Measurements from ENCODE around the gene ADORA2B. TPM values are rescaled to one million over a fixed set of nuclear protein-coding genes. Genes with fewer than 3 reads are reported as not detected.
A peak's percentile ranks its signal among the peaks of the same experiment; 100 is the strongest.

The ADORA2B gene
- total and polyA plus RNA-seq, 4 experiments from 2014 or later: 0.23 to 1.8 (median 0.41) TPM

- Mint-ChIP-seq H3K4me1 (peaks cover 5 to 10% (median 7%) of the 10 kb centered on the region in 4 donors), H3K4me3 (peak overlapping the region in 4 of 8 donors; percentile 10 to 45 (median 21)), H3K27me3 (peaks cover 21 to 27% of the 10 kb centered on the region in 2 donors), H3K36me3 (no peaks in the 10 kb centered on the region), H3K27ac (no peak overlapping the region), H3K9me3 (no peaks in the 10 kb centered on the region)
- Histone ChIP-seq H3K36me3 (ENCODE audit: insufficient read depth, low read length) (no peaks in the 10 kb centered on the region), H3K27me3 (ENCODE audit: insufficient read depth, low read length) (peaks cover 5% of the 10 kb centered on the region), H3K4me1 (ENCODE audit: insufficient read depth, low read length) (peaks cover 6% of the 10 kb centered on the region), H3K4me3 (ENCODE audit: low read length in 2 of 2) (no peak overlapping the region), H3K27ac (ENCODE audit: low read depth, low read length) (no peak overlapping the region), H3K9me3 (ENCODE audit: control insufficient read depth in 1 of 2, low read length in 2 of 2) (no peaks in the 10 kb centered on the region)
- CTCF ChIA-PET (ENCODE audit: partially characterized antibody): interaction anchor here (0.9 kb wide), 1 partner anchor 12 kb away, joined by 3 read pairs; no protein-coding TSS in a partner anchor
- intact Hi-C loops (cut with micrococcal nuclease): no loop called here
- DNase-seq: no peak
- POLR2A ChIA-PET (ENCODE audit: partially characterized antibody): interaction anchor here (0.6 kb wide), 1 partner anchor 19 kb away, joined by 3 read pairs; no protein-coding TSS in a partner anchor
Measured at GRCh38 chr17:15946611-15947120, 1.7 kb downstream of the ADORA2B start.

DNA sequence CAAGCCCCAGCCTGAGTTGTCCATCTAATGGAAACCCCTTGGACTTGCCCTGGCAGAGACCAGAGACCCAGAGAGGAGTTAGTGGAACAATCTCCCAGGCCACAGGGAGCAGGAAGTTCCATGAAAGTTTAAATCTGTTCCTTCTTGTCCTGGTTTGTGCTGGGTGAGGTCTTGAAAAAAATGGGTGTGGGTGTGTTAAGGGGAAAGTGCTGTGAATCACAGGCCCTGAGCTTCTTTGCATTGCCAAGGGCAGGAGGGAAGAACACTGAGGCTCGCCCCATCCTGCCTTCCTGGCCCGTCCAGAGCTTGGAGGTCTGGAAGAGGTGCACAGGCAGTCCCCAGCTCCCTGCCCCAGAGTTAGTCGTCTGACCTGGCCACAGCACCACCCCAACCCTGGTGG lies 2.3 kb downstream of the ADORA2B start:
- CTCF ChIA-PET (ENCODE audit: partially characterized antibody): no interaction called here
- DNase-seq: no peak
- H3K9me3 Mint-ChIP-seq: no peaks in the 10 kb centered on the region
- Histone ChIP-seq H3K27ac (ENCODE audit: low read depth, low read length) (no peak overlapping the region), H3K4me1 (ENCODE audit: insufficient read depth, low read length) (peaks cover 6% of the 10 kb centered on the region), H3K36me3 (ENCODE audit: insufficient read depth, low read length) (no peaks in the 10 kb centered on the region), H3K4me3 (ENCODE audit: low read length in 2 of 2) (no peak overlapping the region), H3K27me3 (ENCODE audit: insufficient read depth, low read length) (peaks cover 5% of the 10 kb centered on the region), H3K9me3 (ENCODE audit: control insufficient read depth in 1 of 2, low read length in 2 of 2) (no peaks in the 10 kb centered on the region)
- POLR2A ChIA-PET (ENCODE audit: partially characterized antibody): no interaction called here
- H3K27me3 Mint-ChIP-seq: peaks cover 17 to 27% of the 10 kb centered on the region in 2 donors
- intact Hi-C loops (cut with micrococcal nuclease): no loop called here
- no peaks in the 10 kb centered on the region for H3K36me3 Mint-ChIP-seq
- H3K4me3 Mint-ChIP-seq: peak overlapping the region in 2 of 8 donors; percentile 29 to 51
- H3K4me1 Mint-ChIP-seq: peaks cover 5 to 10% (median 7%) of the 10 kb centered on the region in 4 donors
- no peak overlapping the region for H3K27ac Mint-ChIP-seq

DNA sequence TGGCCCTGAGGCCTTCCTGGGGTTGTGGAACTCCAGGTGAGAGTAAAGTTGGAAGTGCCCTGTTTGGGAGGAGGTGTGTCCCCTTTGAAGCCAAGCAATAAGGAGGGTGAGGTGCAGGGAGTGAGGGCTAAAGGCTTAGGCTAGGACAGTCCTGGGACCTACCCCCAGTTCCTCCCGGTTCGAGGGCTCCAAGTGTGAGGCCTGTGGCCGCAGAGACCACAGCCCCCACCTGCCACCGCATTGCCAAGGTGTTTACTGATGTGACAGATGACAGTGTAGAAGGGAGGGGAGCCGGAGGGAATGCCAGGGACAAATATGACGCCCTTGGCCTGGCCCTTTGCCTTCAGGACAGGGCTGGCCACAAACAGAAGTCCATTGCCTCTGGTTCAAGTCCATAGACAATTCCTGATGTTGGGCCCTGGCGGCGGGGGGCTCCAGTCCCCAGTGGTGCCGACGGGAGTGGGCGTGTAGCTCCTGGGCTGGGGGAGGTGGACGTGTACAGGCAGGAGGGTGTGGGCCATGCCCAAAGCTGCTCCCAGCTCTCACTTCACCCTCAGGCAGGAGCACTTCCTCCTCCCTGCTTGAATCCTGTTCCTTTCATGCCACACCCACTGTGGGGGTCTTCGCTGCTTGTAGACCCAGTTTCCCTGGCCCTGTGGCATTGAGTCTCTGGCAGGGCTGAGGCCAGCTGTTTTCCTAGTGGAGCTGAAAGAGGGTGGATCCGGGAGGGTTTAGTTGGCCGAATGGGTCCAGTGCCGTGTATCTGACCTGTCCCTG lies 3.2 kb downstream of the ADORA2B start:
- H3K4me1 ChIP-seq (ENCODE audit: insufficient read depth, low read length): peaks cover 6% of the 10 kb centered on the region
- Mint-ChIP-seq H3K4me3 (peak overlapping the region in 1 of 8 donors; percentile 4), H3K36me3 (no peaks in the 10 kb centered on the region), H3K27me3 (peaks cover 17 to 24% of the 10 kb centered on the region in 2 donors), H3K9me3 (no peaks in the 10 kb centered on the region), H3K27ac (no peak overlapping the region), H3K4me1 (peaks cover 5 to 10% (median 7%) of the 10 kb centered on the region in 4 donors)
- ChIA-PET POLR2A (ENCODE audit: partially characterized antibody) (interaction anchor here (1.5 kb wide), 1 partner anchor 11 kb away, joined by 3 read pairs; no protein-coding TSS in a partner anchor), CTCF (ENCODE audit: partially characterized antibody) (interaction anchor here (1.9 kb wide), 1 partner anchor 17 kb away, joined by 4 read pairs; no protein-coding TSS in a partner anchor)
- H3K4me3 ChIP-seq (ENCODE audit: low read length in 2 of 2): no peak overlapping the region
- no peak overlapping the region for H3K27ac ChIP-seq (ENCODE audit: low read depth, low read length)
- peaks cover 5% of the 10 kb centered on the region for H3K27me3 ChIP-seq (ENCODE audit: insufficient read depth, low read length)
- no peaks in the 10 kb centered on the region for H3K9me3 ChIP-seq (ENCODE audit: control insufficient read depth in 1 of 2, low read length in 2 of 2)
- no peak for DNase-seq
- intact Hi-C loops (cut with micrococcal nuclease): no loop called here
- H3K36me3 ChIP-seq (ENCODE audit: insufficient read depth, low read length): no peaks in the 10 kb centered on the region

DNA sequence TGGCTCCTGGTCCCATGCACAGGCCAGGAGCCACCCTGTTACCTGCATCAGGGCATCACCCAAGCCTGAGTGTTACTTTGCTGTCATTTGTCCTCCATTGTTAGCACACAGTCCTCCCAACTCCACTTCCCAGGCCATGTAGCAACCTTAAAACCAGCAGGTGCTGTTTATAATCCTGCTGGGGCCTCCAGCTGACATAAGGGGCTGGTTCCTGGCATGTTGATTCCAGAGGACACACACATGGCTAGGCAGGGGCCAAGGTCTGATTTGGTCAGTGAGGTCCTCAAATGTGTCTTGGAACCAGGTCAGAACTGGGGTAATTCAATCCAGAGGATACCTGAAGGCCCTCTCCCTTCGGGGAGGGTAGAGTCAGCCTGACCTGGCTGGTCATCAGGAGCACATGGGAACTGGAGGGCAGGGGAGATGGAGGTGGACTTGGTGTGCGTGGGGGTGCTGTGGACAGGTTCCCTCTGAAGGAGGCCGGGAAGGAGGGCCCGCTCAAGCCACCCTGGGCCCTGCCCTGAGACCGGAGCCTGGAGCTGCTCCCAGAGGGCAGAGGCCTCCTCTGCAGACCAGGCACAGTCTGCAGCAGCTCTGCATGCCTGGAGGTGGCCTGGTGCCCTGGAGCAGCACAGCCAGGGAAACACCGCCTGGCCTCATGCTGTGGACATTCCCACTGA lies 6.6 kb downstream of the ADORA2B start:
- H3K4me1 ChIP-seq (ENCODE audit: insufficient read depth, low read length): no peaks in the 10 kb centered on the region
- intact Hi-C loops (cut with micrococcal nuclease): no loop called here
- Mint-ChIP-seq H3K9me3 (no peaks in the 10 kb centered on the region), H3K4me1 (no peaks in the 10 kb centered on the region), H3K36me3 (no peaks in the 10 kb centered on the region), H3K27me3 (peaks cover 2 to 9% of the 10 kb centered on the region in 2 donors), H3K27ac (no peak overlapping the region), H3K4me3 (no peak overlapping the region)
- H3K9me3 ChIP-seq (ENCODE audit: control insufficient read depth in 1 of 2, low read length in 2 of 2): no peaks in the 10 kb centered on the region
- H3K36me3 ChIP-seq (ENCODE audit: insufficient read depth, low read length): no peaks in the 10 kb centered on the region
- CTCF ChIA-PET (ENCODE audit: partially characterized antibody): no interaction called here
- no peak overlapping the region for H3K27ac ChIP-seq (ENCODE audit: low read depth, low read length)
- DNase-seq: no peak
- no peaks in the 10 kb centered on the region for H3K27me3 ChIP-seq (ENCODE audit: insufficient read depth, low read length)
- H3K4me3 ChIP-seq (ENCODE audit: low read length in 2 of 2): no peak overlapping the region
- POLR2A ChIA-PET (ENCODE audit: partially characterized antibody): no interaction called here

DNA sequence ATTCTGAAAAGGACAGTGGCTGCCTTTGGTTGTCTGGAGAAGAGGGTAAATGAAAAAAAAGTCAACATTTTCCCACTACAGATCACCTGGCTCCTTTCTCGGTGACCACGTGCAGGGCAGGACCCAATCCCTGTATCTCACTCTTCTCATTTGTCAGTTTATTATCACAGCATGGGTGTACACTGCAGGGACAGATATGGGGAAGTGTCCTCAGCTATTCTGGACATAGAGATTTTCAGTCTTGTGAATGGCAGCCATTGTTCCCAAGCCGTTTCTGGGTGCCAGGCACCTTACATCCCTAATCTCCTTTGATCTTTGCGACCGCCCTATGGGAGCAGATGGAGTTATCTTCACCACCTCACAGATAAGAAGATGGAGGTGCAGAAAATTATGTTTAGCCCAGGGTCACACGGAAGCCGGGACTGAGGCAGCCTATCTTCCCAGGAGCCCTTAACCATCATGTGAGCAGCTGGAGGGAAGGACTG lies 7.2 kb downstream of the ADORA2B start:
- ChIA-PET CTCF (ENCODE audit: partially characterized antibody) (no interaction called here), POLR2A (ENCODE audit: partially characterized antibody) (no interaction called here)
- Histone ChIP-seq H3K9me3 (ENCODE audit: control insufficient read depth in 1 of 2, low read length in 2 of 2) (no peaks in the 10 kb centered on the region), H3K4me3 (ENCODE audit: low read length in 2 of 2) (no peak overlapping the region), H3K27ac (ENCODE audit: low read depth, low read length) (no peak overlapping the region), H3K36me3 (ENCODE audit: insufficient read depth, low read length) (no peaks in the 10 kb centered on the region), H3K27me3 (ENCODE audit: insufficient read depth, low read length) (no peaks in the 10 kb centered on the region), H3K4me1 (ENCODE audit: insufficient read depth, low read length) (no peaks in the 10 kb centered on the region)
- peaks cover 0 to under 1% (median under 1%) of the 10 kb centered on the region in 4 donors for H3K4me1 Mint-ChIP-seq
- no peaks in the 10 kb centered on the region for H3K9me3 Mint-ChIP-seq
- intact Hi-C loops (cut with micrococcal nuclease): no loop called here
- no peak for DNase-seq
- no peaks in the 10 kb centered on the region for H3K36me3 Mint-ChIP-seq
- peaks cover 2 to 3% of the 10 kb centered on the region in 2 donors for H3K27me3 Mint-ChIP-seq
- H3K4me3 Mint-ChIP-seq: no peak overlapping the region
- H3K27ac Mint-ChIP-seq: no peak overlapping the region

DNA sequence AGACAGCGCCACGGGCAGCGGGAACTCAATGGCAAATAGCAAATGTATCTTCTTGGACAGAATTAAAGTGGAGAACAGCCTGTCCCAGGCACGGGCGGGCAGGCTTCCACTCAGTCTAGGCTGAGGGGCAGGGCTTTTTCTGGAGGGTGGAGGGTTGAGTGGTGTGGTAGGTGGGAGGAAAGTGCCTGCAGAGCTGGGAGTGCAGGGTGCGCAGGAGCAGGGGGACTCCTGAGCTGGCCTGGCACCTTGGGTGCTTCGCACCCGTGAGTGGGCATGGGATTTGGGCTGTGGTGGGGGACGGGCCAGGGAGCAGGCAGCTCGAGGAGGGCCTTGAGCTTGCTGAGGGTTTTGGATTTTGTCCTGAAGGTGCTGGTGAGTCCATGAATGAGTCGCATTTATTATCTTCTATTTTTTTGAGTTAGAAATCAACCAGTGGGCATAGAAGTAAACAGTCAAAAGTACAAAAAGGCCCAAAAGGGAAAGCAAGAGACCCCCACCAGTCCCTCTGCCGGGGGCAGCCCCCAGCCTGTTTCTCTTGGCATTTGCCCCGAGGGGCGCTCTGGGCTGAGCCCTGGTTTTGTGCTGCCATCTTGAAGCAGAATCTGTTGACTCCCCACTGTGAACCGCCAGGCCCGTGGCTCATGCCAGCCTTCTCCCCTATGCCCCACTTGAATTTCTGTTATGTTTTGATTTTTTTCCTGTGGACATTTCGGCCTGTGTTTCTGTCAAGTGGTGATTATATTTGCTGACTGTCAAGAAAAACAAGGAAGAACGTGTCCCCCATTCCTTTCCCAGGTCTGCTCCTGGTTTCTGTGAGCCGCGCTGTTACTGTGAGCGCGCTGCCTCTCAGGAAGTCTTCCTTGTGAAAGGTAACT lies 8.2 kb downstream of the ADORA2B start:
- peaks cover 0 to 2% (median 0%) of the 10 kb centered on the region in 8 donors for H3K9me3 Mint-ChIP-seq
- peaks cover under 1 to 8% (median 3%) of the 10 kb centered on the region in 4 donors for H3K4me1 Mint-ChIP-seq
- no peaks in the 10 kb centered on the region for H3K27me3 ChIP-seq (ENCODE audit: insufficient read depth, low read length)
- H3K27me3 Mint-ChIP-seq: peaks cover 0 to 3% of the 10 kb centered on the region in 2 donors
- POLR2A ChIA-PET (ENCODE audit: partially characterized antibody): no interaction called here
- no peaks in the 10 kb centered on the region for H3K36me3 Mint-ChIP-seq
- H3K4me1 ChIP-seq (ENCODE audit: insufficient read depth, low read length): no peaks in the 10 kb centered on the region
- intact Hi-C loops (cut with micrococcal nuclease): no loop called here
- no peak overlapping the region for H3K4me3 Mint-ChIP-seq
- no peaks in the 10 kb centered on the region for H3K36me3 ChIP-seq (ENCODE audit: insufficient read depth, low read length)
- no peak overlapping the region for H3K4me3 ChIP-seq (ENCODE audit: low read length in 2 of 2)
- no peaks in the 10 kb centered on the region for H3K9me3 ChIP-seq (ENCODE audit: control insufficient read depth in 1 of 2, low read length in 2 of 2)
- H3K27ac ChIP-seq (ENCODE audit: low read depth, low read length): no peak overlapping the region
- no peak for DNase-seq
- CTCF ChIA-PET (ENCODE audit: partially characterized antibody): no interaction called here
- no peak overlapping the region for H3K27ac Mint-ChIP-seq

Measured in CD4-positive, alpha-beta memory T cell (primary cell).